Dendritic cell treated with granulocyte-macrophage colony-stimulating factor and Interleukin-4, amounts not matched to agents 40 ng/mL and 50 ng/mL, for 4 days (primary cell): ENCODE data around the gene UNKL.

Experiments used
- H3K27ac Mint-ChIP-seq: one replicate; pipeline ENCODE4 v1.8.0; 2022; ENCODE audit warnings: mild to moderate bottlenecking, mixed read lengths
- H3K27me3 Mint-ChIP-seq: one replicate; pipeline ENCODE4 v1.8.0; 2022; ENCODE audit warnings: mild to moderate bottlenecking, mixed read lengths
- H3K36me3 Mint-ChIP-seq: one replicate; pipeline ENCODE4 v1.8.0; 2022; ENCODE audit warnings: low read depth, mixed read lengths
- H3K4me1 Mint-ChIP-seq: one replicate; pipeline ENCODE4 v1.8.0; 2022; ENCODE audit warnings: low read depth, mixed read lengths
- H3K4me3 Mint-ChIP-seq: one replicate; pipeline ENCODE4 v1.8.0; 2022; ENCODE audit warnings: mild to moderate bottlenecking, moderate library complexity, mixed read lengths
- H3K9me3 Mint-ChIP-seq: one replicate; pipeline ENCODE4 v1.8.0; 2022; ENCODE audit warnings: mixed read lengths
- intact Hi-C: fragments of 100-400 bp; cut with micrococcal nuclease; formaldehyde crosslinking; loops from one replicate; pipeline ENCODE4 v1.15.0; 2022

UNKL gene

GRCh38 chr16:1317479-1318267 is 96.8 kb downstream of the UNKL start:
- H3K27me3 Mint-ChIP-seq = no peaks in the 10 kb centered on the region
- H3K9me3 Mint-ChIP-seq = no peaks in the 10 kb centered on the region
- H3K4me1 Mint-ChIP-seq = peaks cover 6% of the 10 kb centered on the region
- peaks cover 100% of the 10 kb centered on the region for H3K36me3 Mint-ChIP-seq
- no peak overlapping the region for H3K4me3 Mint-ChIP-seq
- no peak overlapping the region for H3K27ac Mint-ChIP-seq
- intact Hi-C loops = loop anchor here (10.0 kb wide), 1 partner anchor 87 kb away; no protein-coding TSS in a partner anchor

GRCh38 chr16:1316033-1316405 is 98.5 kb downstream of the UNKL start:
- peaks cover 22% of the 10 kb centered on the region for H3K4me1 Mint-ChIP-seq
- no peak overlapping the region for H3K4me3 Mint-ChIP-seq
- H3K9me3 Mint-ChIP-seq = no peaks in the 10 kb centered on the region
- intact Hi-C loops = loop anchor here (10.0 kb wide), 1 partner anchor 89 kb away; no protein-coding TSS in a partner anchor
- H3K27me3 Mint-ChIP-seq = no peaks in the 10 kb centered on the region
- no peak overlapping the region for H3K27ac Mint-ChIP-seq
- peaks cover 99% of the 10 kb centered on the region for H3K36me3 Mint-ChIP-seq

- intact Hi-C loops = loop anchor here (10.0 kb wide), 1 partner anchor 89 kb away; no protein-coding TSS in a partner anchor
- peaks cover 99% of the 10 kb centered on the region for H3K36me3 Mint-ChIP-seq
- H3K9me3 Mint-ChIP-seq = no peaks in the 10 kb centered on the region
- H3K4me3 Mint-ChIP-seq = no peak overlapping the region
- peaks cover 29% of the 10 kb centered on the region for H3K4me1 Mint-ChIP-seq
- no peak overlapping the region for H3K27ac Mint-ChIP-seq
- no peaks in the 10 kb centered on the region for H3K27me3 Mint-ChIP-seq
These were observed 99.1 kb downstream of the UNKL start for GRCh38 chr16:1315081-1316032.

- intact Hi-C loops = loop anchor here (5.0 to 10.0 kb wide), 2 partner anchors 38 to 90 kb away; partner anchors contain the start of genes GNPTG and TSR3
- no peak overlapping the region for H3K4me3 Mint-ChIP-seq
- no peaks in the 10 kb centered on the region for H3K9me3 Mint-ChIP-seq
- peaks cover 34% of the 10 kb centered on the region for H3K4me1 Mint-ChIP-seq
- H3K27ac Mint-ChIP-seq = no peak overlapping the region
- H3K36me3 Mint-ChIP-seq = peaks cover 96% of the 10 kb centered on the region
- no peaks in the 10 kb centered on the region for H3K27me3 Mint-ChIP-seq
These were observed 100.0 kb downstream of the UNKL start for GRCh38 chr16:1314399-1315068.

GRCh38 chr16:1313721-1314369 is 100.7 kb downstream of the UNKL start:
- intact Hi-C loops = loop anchor here (5.0 to 10.0 kb wide), 2 partner anchors 38 to 91 kb away; partner anchors contain the start of genes GNPTG and TSR3
- H3K27me3 Mint-ChIP-seq = no peaks in the 10 kb centered on the region
- H3K36me3 Mint-ChIP-seq = peaks cover 89% of the 10 kb centered on the region
- H3K9me3 Mint-ChIP-seq = no peaks in the 10 kb centered on the region
- H3K4me1 Mint-ChIP-seq = peaks cover 34% of the 10 kb centered on the region
- H3K27ac Mint-ChIP-seq = no peak overlapping the region
- H3K4me3 Mint-ChIP-seq = no peak overlapping the region
